ENCODE results near the gene RGS7.
"Not testable (repeated sequence)": the region's sequence is repeated elsewhere in the genome, so short reads cannot be mapped to it uniquely, and the experiment has no call there.

The RGS7 gene

GRCh38 chr1:241131636-241132194 is 225.3 kb downstream of the RGS7 start:
- no peak for DNase-seq

- DNase-seq: no peak
These were observed 226.1 kb downstream of the RGS7 start for GRCh38 chr1:241130881-241131280.

GRCh38 chr1:241129207-241129960 is 227.6 kb downstream of the RGS7 start:
- DNase-seq: no peak

DNA sequence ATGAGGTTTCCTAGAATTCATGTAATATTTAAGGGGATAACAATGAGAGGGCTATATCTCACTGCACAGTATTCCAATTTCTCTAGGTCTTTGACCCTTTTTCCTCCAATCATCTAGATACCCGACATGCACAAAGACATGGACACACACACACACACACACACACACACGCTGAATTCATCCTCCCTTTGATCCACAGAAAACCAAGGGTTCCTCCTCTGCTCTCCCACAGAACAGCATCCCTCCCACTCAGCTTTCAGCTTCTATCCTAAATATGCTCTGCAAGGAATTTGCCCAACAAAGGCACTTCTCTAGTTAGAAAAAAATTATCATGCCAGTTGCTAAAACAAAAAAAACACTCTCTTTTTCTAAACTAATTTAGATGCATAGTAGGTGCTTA is 231.7 kb downstream of the RGS7 start:
- no peak for DNase-seq

DNA sequence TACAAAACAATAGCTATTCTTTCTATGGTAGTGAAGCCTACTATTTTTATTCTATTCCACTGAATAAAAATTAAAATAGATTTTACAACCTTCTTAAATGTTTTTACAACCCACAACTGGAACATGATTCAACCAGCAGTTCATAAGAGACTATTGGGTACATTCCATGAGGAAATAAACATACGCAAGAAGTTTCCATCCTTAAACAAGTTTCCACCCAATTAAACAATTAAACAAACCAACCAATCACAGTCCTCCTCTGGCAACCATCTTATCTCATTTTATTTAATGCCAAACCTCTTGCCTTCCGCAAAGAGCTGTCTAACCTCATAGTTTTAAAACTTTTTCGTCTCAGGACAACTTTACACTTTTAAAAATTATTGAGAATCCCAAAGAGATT is 239.0 kb downstream of the RGS7 start:
- no peak for DNase-seq

DNA sequence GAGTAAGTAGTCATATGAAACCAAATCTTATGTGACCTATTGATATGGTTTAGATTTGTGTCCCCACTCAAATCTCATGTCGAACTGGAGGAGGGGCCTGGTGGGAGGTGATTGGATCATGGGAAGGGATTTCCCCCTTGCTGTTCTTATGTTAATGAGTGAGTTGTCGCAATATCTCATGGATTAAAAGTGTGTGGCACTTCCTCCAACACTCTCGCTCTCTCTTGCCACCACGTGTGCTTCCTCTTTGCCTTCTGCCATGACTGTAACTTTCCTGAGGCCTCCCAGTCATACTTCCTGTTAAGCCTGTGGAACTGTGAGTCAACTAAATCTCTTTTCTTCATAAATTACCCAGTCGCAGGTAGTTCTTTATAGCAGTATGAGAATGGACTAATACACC is 241.2 kb downstream of the RGS7 start:
- no peak for DNase-seq

DNA sequence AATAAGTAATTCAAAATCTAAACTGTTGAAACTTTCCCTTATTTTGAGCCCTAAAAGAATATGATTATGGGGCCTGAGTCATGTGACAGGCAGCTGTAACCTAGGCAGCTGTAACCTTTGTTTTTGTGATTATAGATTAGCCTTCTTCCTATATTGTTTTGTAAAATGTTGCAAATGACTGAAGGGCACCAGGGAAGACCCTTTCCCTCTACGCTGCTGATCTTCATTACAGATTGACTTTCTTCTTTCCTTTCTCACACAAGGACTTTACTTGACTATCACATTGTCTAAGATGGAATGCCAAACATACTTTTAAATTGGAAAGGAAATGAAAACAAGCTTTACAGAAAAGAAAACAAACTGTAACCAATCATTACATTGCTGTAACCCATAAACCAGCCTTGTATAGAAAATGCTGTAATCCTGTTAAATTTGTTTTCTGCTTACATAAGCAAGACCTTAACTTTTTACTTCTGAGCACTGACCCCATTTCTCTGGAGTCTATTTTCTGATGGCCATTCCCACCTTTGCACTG is 242.2 kb downstream of the RGS7 start:
- DNase-seq: no peak

- no peak for DNase-seq
These were observed 243.4 kb downstream of the RGS7 start for GRCh38 chr1:241113557-241113956.

DNA sequence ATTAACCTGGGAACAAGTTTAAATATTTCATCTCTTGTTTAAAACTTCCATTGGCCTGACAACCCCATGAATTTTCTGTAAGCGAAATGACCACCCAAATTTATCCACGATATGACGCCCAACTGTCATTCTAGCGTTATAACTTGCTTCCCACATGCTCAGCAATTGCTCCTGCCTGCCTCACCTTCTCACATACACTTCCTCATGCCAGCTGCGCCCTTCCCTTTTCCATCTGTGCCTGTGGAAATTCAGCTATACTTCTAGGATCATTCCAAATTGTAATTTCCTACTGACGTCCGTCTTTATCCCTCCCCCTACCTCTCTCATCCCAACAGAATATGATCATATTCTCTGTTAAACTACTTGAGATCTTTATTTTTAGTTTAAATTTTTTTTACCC is 248.0 kb downstream of the RGS7 start:
- DNase-seq: no peak

DNA sequence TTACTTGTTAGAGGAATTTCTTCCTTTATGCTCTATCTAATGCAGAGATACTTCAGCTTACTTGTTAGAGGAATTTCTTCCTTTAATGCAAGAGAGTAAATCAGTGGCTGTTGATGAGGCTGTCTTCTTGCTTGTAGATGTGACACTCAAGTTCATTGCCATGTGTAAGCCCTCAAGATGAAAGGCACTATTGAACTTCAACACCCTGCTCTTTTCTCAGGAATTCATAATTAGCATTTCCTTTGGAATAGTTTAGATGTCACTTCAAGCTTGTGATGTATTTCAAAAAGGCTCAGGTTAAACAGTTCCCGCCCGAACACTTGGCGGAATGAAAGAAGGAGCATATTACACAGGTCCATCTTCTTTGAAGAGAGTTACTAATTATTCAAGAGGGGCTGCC is 251.9 kb downstream of the RGS7 start:
- no peak for DNase-seq

DNA sequence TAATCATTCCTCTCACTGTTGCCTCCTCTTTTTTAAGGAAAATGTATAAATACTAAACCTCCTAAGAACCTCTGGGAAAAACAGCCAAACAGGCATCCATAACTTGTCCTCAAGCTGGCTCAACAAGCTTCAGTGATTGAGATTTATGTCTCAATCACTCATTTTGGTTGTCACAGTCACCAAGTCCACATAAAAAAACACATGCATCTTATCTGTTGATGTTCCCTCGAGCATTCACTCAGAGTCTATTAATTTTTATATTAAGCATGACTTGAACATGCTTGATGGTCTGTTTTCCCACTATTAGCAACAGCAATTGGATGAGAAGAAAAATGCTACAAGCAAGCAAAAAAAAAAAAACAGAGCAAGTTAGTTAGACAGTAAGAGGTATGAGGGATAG is 254.3 kb downstream of the RGS7 start:
- DNase-seq: no peak

DNA sequence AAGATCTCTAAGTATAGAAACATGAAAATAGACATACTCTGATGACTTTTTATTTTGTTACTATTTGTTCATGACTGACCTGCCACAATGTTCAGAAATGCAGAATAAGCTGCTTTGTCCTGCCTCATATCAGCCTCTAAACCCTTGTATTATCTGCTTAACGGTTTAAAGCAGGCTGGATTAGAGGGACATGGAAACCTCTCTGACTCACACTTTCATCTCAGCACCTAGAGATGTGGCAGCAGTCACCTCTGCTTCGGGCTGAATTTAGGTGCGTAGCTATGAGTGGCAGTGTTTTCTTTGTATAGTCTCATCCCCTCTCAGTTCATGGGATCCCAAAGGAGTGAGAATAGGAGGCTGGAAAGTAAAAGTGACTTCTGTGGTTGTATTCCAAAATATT is 255.4 kb downstream of the RGS7 start:
- no peak for DNase-seq

DNA sequence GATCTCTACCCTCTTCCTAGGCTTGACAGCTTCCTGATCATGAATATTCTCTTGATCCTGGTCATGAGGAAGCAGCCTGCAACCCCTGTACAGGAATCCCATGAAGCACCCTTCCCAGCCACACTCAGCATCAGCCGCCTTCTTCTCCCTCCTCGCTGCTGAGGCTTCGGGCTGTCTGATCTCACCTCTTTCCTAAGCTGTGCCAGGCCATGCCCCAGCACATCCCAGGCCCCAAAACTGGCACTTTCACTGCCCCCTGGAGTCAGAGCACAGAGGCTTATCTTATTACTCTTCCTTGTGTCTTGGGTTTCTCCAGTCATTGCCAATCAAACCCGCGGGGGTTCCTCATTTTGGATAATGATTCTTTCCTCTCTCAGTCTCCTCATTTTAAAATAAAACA is 259.5 kb downstream of the RGS7 start:
- DNase-seq: no peak

GRCh38 chr1:241096982-241097381 is 260.0 kb downstream of the RGS7 start:
- DNase-seq: no peak

DNA sequence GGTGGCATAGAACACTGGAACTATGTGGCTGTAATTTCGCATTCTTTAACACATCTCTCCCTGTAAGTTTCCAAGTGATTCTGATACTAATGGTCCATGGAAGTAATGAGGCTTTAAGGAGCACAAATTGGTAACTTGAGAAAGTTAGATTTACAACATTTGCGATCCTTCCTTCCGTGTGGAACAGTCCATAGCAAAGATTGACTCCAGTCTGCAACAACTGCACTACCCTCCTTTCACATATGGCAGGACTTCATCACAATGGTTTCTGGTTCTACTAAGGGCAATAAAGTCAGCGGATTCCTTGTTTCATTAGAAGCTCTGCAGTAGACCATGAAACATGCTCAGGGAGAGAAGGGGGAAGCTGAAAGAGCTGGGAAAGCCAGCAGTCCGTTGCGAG is 261.2 kb downstream of the RGS7 start:
- DNase-seq: no peak

GRCh38 chr1:241090798-241091197 is 266.2 kb downstream of the RGS7 start:
- DNase-seq: no peak

GRCh38 chr1:241089066-241089465 is 267.9 kb downstream of the RGS7 start:
- DNase-seq: not testable (repeated sequence)

- not testable (repeated sequence) for DNase-seq
These were observed 268.9 kb downstream of the RGS7 start for GRCh38 chr1:241088075-241088474.

DNA sequence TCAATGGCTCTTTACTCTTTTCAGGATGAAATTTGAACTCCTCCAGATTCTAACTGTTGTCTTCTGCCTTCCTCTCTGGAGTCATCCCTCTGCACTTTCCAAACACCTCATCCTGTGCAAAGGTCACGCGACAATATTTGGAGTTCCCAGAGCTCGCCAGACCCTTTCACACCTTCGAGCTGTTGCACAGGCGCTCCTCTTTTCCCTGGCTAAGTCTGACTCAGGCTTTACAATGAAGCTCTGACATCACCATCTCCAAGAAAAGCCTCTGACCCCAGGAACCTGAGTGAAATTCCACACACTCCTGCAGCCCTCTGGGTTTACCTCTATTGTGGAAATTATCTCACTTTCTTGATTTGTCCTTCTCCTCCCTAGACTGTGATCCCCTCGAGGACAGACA is 270.3 kb downstream of the RGS7 start:
- DNase-seq: no peak

DNA sequence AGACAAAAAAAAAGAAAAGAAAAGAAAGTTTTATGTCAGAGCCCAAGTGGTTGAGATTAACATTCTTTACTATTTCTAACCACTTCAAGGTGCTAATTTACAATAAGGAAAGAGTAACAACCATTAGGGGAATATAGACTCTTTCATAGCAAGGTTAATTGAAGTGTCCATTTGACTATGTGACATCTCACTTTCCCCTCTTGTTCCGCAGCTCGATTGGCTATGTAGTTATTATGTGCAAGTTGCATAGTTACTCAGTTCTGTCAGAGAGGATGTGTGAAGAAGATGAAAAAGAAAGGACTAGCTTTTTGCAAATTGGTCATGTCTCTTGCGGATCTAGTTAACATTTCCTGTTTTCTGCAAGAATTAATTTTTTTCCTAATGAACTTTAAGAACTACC is 273.7 kb downstream of the RGS7 start:
- DNase-seq: no peak

DNA sequence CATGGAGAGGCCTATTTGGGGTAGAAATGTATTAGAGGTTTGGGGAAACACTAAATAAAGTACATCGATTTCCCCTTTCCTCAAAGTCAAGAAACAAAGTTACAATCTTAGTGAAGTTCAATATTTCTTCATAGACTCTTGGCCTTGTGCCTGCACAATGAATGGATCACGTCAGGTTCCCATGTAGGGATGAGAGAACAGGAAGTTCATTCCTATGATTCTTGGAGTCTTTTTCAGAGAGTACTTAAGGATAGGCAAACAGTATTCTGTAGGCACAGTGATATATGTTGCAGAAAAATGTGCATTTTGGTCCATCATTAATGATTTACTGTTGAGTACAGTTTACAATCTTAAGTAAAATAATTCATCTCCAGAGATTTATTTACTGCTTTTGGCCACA is 275.5 kb downstream of the RGS7 start:
- no peak for DNase-seq

DNA sequence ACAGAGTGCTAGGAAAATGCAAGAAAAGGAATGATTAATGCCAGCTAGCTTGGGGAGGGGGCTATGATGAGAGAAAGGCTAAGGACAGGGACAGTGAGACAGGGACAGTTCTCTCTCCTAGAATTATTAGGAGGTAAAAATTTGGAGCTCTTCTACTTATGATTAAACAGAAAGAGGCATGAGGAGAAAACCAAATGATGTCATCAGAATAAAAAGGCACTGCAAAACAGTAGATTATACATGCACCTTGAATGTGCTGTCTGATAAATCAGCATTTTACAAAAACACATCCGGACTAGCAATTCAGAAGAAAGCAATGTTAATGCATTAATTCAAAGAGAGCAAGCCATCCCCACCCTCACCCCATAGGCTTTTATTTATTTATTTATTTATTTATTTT is 277.5 kb downstream of the RGS7 start:
- DNase-seq: no peak

- DNase-seq: no peak
These were observed 278.0 kb downstream of the RGS7 start for GRCh38 chr1:241079047-241079446.

- DNase-seq: no peak
These were observed 279.4 kb downstream of the RGS7 start for GRCh38 chr1:241077386-241078147.

All from activated naive CD4-positive, alpha-beta T cell treated with anti-CD3 and anti-CD28 coated beads, Interleukin-2, amount 50 U/mL, for 16 hours (primary cell).